IMR-90 (cell line): ENCODE results near the gene TBC1D16.

Source experiments
- CEBPB ChIP-seq: IDR thresholded peaks from 2 replicates; pipeline ENCODE4 v1.6.1; 2012; ENCODE audit warnings: low read depth, low read length, improper control_type of control experiment
- CTCF ChIP-seq: conservative IDR thresholded peaks from 2 replicates; pipeline ENCODE4 v1.5.1; 2012; ENCODE audit warnings: mild to moderate bottlenecking, low read depth, low read length, improper control_type of control experiment
- ELK1 ChIP-seq: fragments of 150-350 bp; IDR thresholded peaks from 2 replicates; pipeline ENCODE4 v1.6.1; 2016; ENCODE audit warnings: low read depth, mild to moderate bottlenecking, low read length, moderate library complexity, borderline replicate concordance
- FOS ChIP-seq: fragments of 150-350 bp; IDR thresholded peaks from 2 replicates; pipeline ENCODE4 v1.6.1; 2016; ENCODE audit warnings: low read depth, low read length
- MAFK ChIP-seq: IDR thresholded peaks from 2 replicates; pipeline ENCODE4 v1.6.1; 2012; ENCODE audit warnings: low read depth, low read length, improper control_type of control experiment
- MAZ ChIP-seq: IDR thresholded peaks from 2 replicates; pipeline ENCODE4 v1.6.1; 2012; ENCODE audit warnings: low read depth, mild to moderate bottlenecking, low read length, improper control_type of control experiment, moderate library complexity, borderline replicate concordance
- POLR2A ChIP-seq: IDR thresholded peaks from 2 replicates; pipeline ENCODE4 v1.6.1; 2012; ENCODE audit warnings: mild to moderate bottlenecking, low read depth, low read length
- RAD21 ChIP-seq: IDR thresholded peaks from 2 replicates; pipeline ENCODE4 v1.6.1; 2012; ENCODE audit warnings: low read length, improper control_type of control experiment
- RCOR1 ChIP-seq: IDR thresholded peaks from 2 replicates; pipeline ENCODE4 v1.6.1; 2012; ENCODE audit warnings: mild to moderate bottlenecking, low read length, improper control_type of control experiment; ENCODE audit not compliant: insufficient replicate concordance
- USF2 ChIP-seq: fragments of 150-350 bp; IDR thresholded peaks from 2 replicates; pipeline ENCODE4 v1.6.1; 2017; ENCODE audit warnings: mild to moderate bottlenecking, antibody characterized with exemption, low read length, low read depth

GRCh38 chr17:80055597-80055996 is 19.9 kb upstream of the TBC1D16 start:
- TF ChIP-seq CTCF (no peak), ELK1 (no peak), RAD21 (no peak), POLR2A (no peak), MAFK (no peak), CEBPB (no peak), FOS (no peak), USF2 (no peak), RCOR1 (no peak), MAZ (no peak)
